ENCODE measurements around the gene DSE. TPM values are rescaled to one million over a fixed set of nuclear protein-coding genes. Genes with fewer than 3 reads are reported as not detected.

DSE gene
- total and polyA plus RNA-seq, 5 donors, result 6.9 to 34.3 (median 24.6) TPM

- Histone ChIP-seq H3K4me1 (ENCODE audit: control insufficient read depth, insufficient read depth, low read length) (peaks cover 11% of the 10 kb centered on the region), H3K4me3 (ENCODE audit: low read length) (no peak overlapping the region), H3K27ac (ENCODE audit: low read length) (no peak overlapping the region), H3K9me3 (ENCODE audit: control insufficient read depth, low read length) (no peaks in the 10 kb centered on the region), H3K27me3 (ENCODE audit: control insufficient read depth, insufficient read depth) (no peaks in the 10 kb centered on the region)
- intact Hi-C loops (cut with DNase I), result no loop called here
- WGBS, result 82% methylated on average over 1 of the region's 1 CpG
- no peak for DNase-seq
- no peak for ATAC-seq
Measured at GRCh38 chr6:116413357-116413756, 42.6 kb downstream of the DSE start.

- Histone ChIP-seq H3K27ac (ENCODE audit: low read length) (no peak overlapping the region), H3K27me3 (ENCODE audit: control insufficient read depth, insufficient read depth) (no peaks in the 10 kb centered on the region), H3K4me1 (ENCODE audit: control insufficient read depth, insufficient read depth, low read length) (peaks cover 6% of the 10 kb centered on the region), H3K4me3 (ENCODE audit: low read length) (no peak overlapping the region), H3K9me3 (ENCODE audit: control insufficient read depth, low read length) (no peaks in the 10 kb centered on the region)
- DNase-seq (no peak), ATAC-seq (peak in 1 of 2 donors; percentile 34)
- intact Hi-C loops (cut with DNase I), result no loop called here
- 81% methylated on average over 3 of the region's 3 CpGs for WGBS
Measured at GRCh38 chr6:116417661-116418060, 46.9 kb downstream of the DSE start.

GRCh38 chr6:116419069-116419786, 48.5 kb downstream of the DSE start:
- H3K27me3 ChIP-seq (ENCODE audit: control insufficient read depth, insufficient read depth), result no peaks in the 10 kb centered on the region
- DNase-seq (no peak), ATAC-seq (no peak)
- H3K4me1 ChIP-seq (ENCODE audit: control insufficient read depth, insufficient read depth, low read length), result peaks cover 6% of the 10 kb centered on the region
- intact Hi-C loops (cut with DNase I), result no loop called here
- H3K9me3 ChIP-seq (ENCODE audit: control insufficient read depth, low read length), result no peaks in the 10 kb centered on the region
- H3K27ac ChIP-seq (ENCODE audit: low read length), result no peak overlapping the region
- no peak overlapping the region for H3K4me3 ChIP-seq (ENCODE audit: low read length)
- WGBS, result 71% methylated on average over 2 of the region's 2 CpGs

GRCh38 chr6:116420341-116420740, 49.6 kb downstream of the DSE start:
- intact Hi-C loops (cut with DNase I), result no loop called here
- 95% methylated on average over 5 of the region's 5 CpGs for WGBS
- Histone ChIP-seq H3K4me3 (ENCODE audit: low read length) (no peak overlapping the region), H3K9me3 (ENCODE audit: control insufficient read depth, low read length) (no peaks in the 10 kb centered on the region), H3K27me3 (ENCODE audit: control insufficient read depth, insufficient read depth) (no peaks in the 10 kb centered on the region), H3K27ac (ENCODE audit: low read length) (no peak overlapping the region), H3K4me1 (ENCODE audit: control insufficient read depth, insufficient read depth, low read length) (peaks cover 6% of the 10 kb centered on the region)
- no peak for DNase-seq
- no peak for ATAC-seq

- no peak overlapping the region for H3K27ac ChIP-seq (ENCODE audit: low read length)
- no peaks in the 10 kb centered on the region for H3K9me3 ChIP-seq (ENCODE audit: control insufficient read depth, low read length)
- no peak overlapping the region for H3K4me3 ChIP-seq (ENCODE audit: low read length)
- ATAC-seq (no peak), DNase-seq (no peak)
- WGBS, result 42% methylated on average over 3 of the region's 3 CpGs
- intact Hi-C loops (cut with DNase I), result no loop called here
- no peaks in the 10 kb centered on the region for H3K27me3 ChIP-seq (ENCODE audit: control insufficient read depth, insufficient read depth)
- H3K4me1 ChIP-seq (ENCODE audit: control insufficient read depth, insufficient read depth, low read length), result peaks cover 4% of the 10 kb centered on the region
Measured at GRCh38 chr6:116422238-116422637, 51.5 kb downstream of the DSE start.

- no peak for ATAC-seq
- 75% methylated on average over 1 of the region's 1 CpG for WGBS
- intact Hi-C loops (cut with DNase I), result no loop called here
Measured at GRCh38 chr6:116424001-116424400, 53.3 kb downstream of the DSE start.

GRCh38 chr6:116426551-116426950, 55.8 kb downstream of the DSE start:
- intact Hi-C loops (cut with DNase I), result no loop called here
- Histone ChIP-seq H3K4me1 (ENCODE audit: control insufficient read depth, insufficient read depth, low read length) (no peaks in the 10 kb centered on the region), H3K4me3 (ENCODE audit: low read length) (no peak overlapping the region), H3K27ac (ENCODE audit: low read length) (no peak overlapping the region), H3K9me3 (ENCODE audit: control insufficient read depth, low read length) (no peaks in the 10 kb centered on the region), H3K27me3 (ENCODE audit: control insufficient read depth, insufficient read depth) (no peaks in the 10 kb centered on the region)
- no peak for DNase-seq
- no peak for ATAC-seq
- WGBS, result 97% methylated on average over 3 of the region's 3 CpGs

More at GRCh38 chr6:116424001-116424400, 53.3 kb downstream of the DSE start:
- H3K9me3 ChIP-seq (ENCODE audit: control insufficient read depth, low read length), result no peaks in the 10 kb centered on the region
- peaks cover 2% of the 10 kb centered on the region for H3K4me1 ChIP-seq (ENCODE audit: control insufficient read depth, insufficient read depth, low read length)
- DNase-seq, result no peak
- H3K27ac ChIP-seq (ENCODE audit: low read length), result no peak overlapping the region
- no peaks in the 10 kb centered on the region for H3K27me3 ChIP-seq (ENCODE audit: control insufficient read depth, insufficient read depth)
- no peak overlapping the region for H3K4me3 ChIP-seq (ENCODE audit: low read length)

- ATAC-seq, result no peak
- H3K9me3 ChIP-seq (ENCODE audit: control insufficient read depth, low read length), result no peaks in the 10 kb centered on the region
- H3K27ac ChIP-seq (ENCODE audit: low read length), result no peak overlapping the region
- no peaks in the 10 kb centered on the region for H3K27me3 ChIP-seq (ENCODE audit: control insufficient read depth, insufficient read depth)
- WGBS, result 98% methylated on average over 2 of the region's 2 CpGs
- no peaks in the 10 kb centered on the region for H3K4me1 ChIP-seq (ENCODE audit: control insufficient read depth, insufficient read depth, low read length)
- DNase-seq, result no peak
- intact Hi-C loops (cut with DNase I), result no loop called here
- H3K4me3 ChIP-seq (ENCODE audit: low read length), result no peak overlapping the region
Measured at GRCh38 chr6:116429111-116429510, 58.4 kb downstream of the DSE start.

- intact Hi-C loops (cut with DNase I), result no loop called here
- WGBS, result 89% methylated on average over 4 of the region's 4 CpGs
- Histone ChIP-seq H3K4me3 (ENCODE audit: low read length) (no peak overlapping the region), H3K27me3 (ENCODE audit: control insufficient read depth, insufficient read depth) (no peaks in the 10 kb centered on the region), H3K9me3 (ENCODE audit: control insufficient read depth, low read length) (no peaks in the 10 kb centered on the region), H3K27ac (ENCODE audit: low read length) (no peak overlapping the region), H3K4me1 (ENCODE audit: control insufficient read depth, insufficient read depth, low read length) (no peaks in the 10 kb centered on the region)
- ATAC-seq, result no peak
- no peak for DNase-seq
Measured at GRCh38 chr6:116430860-116431259, 60.1 kb downstream of the DSE start.

- intact Hi-C loops (cut with DNase I), result no loop called here
- Histone ChIP-seq H3K4me1 (ENCODE audit: control insufficient read depth, insufficient read depth, low read length) (no peaks in the 10 kb centered on the region), H3K9me3 (ENCODE audit: control insufficient read depth, low read length) (no peaks in the 10 kb centered on the region), H3K27me3 (ENCODE audit: control insufficient read depth, insufficient read depth) (no peaks in the 10 kb centered on the region), H3K4me3 (ENCODE audit: low read length) (no peak overlapping the region), H3K27ac (ENCODE audit: low read length) (no peak overlapping the region)
- ATAC-seq, result no peak
- DNase-seq, result no peak
Measured at GRCh38 chr6:116431964-116432595, 61.3 kb downstream of the DSE start.

GRCh38 chr6:116433206-116433712, 62.5 kb downstream of the DSE start:
- intact Hi-C loops (cut with DNase I), result no loop called here
- Histone ChIP-seq H3K4me3 (ENCODE audit: low read length) (no peak overlapping the region), H3K9me3 (ENCODE audit: control insufficient read depth, low read length) (no peaks in the 10 kb centered on the region), H3K27me3 (ENCODE audit: control insufficient read depth, insufficient read depth) (no peaks in the 10 kb centered on the region), H3K27ac (ENCODE audit: low read length) (no peak overlapping the region), H3K4me1 (ENCODE audit: control insufficient read depth, insufficient read depth, low read length) (no peaks in the 10 kb centered on the region)
- ATAC-seq (no peak), DNase-seq (no peak)
- WGBS, result 88% methylated on average over 4 of the region's 4 CpGs
